ENCODE data around the gene RFX4.
"Not testable (repeated sequence)": the region's sequence is repeated elsewhere in the genome, so short reads cannot be mapped to it uniquely, and the experiment has no call there.

Gene RFX4

GRCh38 chr12:106680280-106680679, 97.5 kb downstream of the RFX4 start:
- no peaks in the 10 kb centered on the region for H3K27me3 ChIP-seq (ENCODE audit: control insufficient read depth, insufficient read depth, low read length)
- no peaks in the 10 kb centered on the region for H3K36me3 ChIP-seq (ENCODE audit: insufficient read depth, low read length)
- H3K9me3 ChIP-seq (replicated peaks; ENCODE audit: low read length), result no peaks in the 10 kb centered on the region
- no peak overlapping the region for H3K9ac ChIP-seq (ENCODE audit: low read depth, low read length)
- no peak overlapping the region for H3K4me2 ChIP-seq (ENCODE audit: low read length)
- no peak overlapping the region for H3K4me3 ChIP-seq (ENCODE audit: low read length)
- H3K4me1 ChIP-seq (ENCODE audit: control insufficient read depth, insufficient read depth, low read length), result no peaks in the 10 kb centered on the region

- H3K4me1 ChIP-seq (ENCODE audit: control insufficient read depth, insufficient read depth, low read length), result no peaks in the 10 kb centered on the region
- H3K9me3 ChIP-seq (replicated peaks; ENCODE audit: low read length), result no peaks in the 10 kb centered on the region
- no peak overlapping the region for H3K4me3 ChIP-seq (ENCODE audit: low read length)
Measured at GRCh38 chr12:106681210-106681609, 98.4 kb downstream of the RFX4 start.

GRCh38 chr12:106682594-106683234, 99.9 kb downstream of the RFX4 start:
- H3K4me3 ChIP-seq (ENCODE audit: low read length), result no peak overlapping the region
- H3K4me2 ChIP-seq (ENCODE audit: low read length), result no peak overlapping the region
- H3K9me3 ChIP-seq (replicated peaks; ENCODE audit: low read length), result no peaks in the 10 kb centered on the region
- no peaks in the 10 kb centered on the region for H3K4me1 ChIP-seq (ENCODE audit: control insufficient read depth, insufficient read depth, low read length)
- H3K9ac ChIP-seq (ENCODE audit: low read depth, low read length), result no peak overlapping the region
- H3K27me3 ChIP-seq (ENCODE audit: control insufficient read depth, insufficient read depth, low read length), result no peaks in the 10 kb centered on the region
- no peaks in the 10 kb centered on the region for H3K36me3 ChIP-seq (ENCODE audit: insufficient read depth, low read length)

More at GRCh38 chr12:106681210-106681609, 98.4 kb downstream of the RFX4 start:
- Histone ChIP-seq H3K4me2 (ENCODE audit: low read length) (no peak overlapping the region), H3K9ac (ENCODE audit: low read depth, low read length) (no peak overlapping the region), H3K27me3 (ENCODE audit: control insufficient read depth, insufficient read depth, low read length) (no peaks in the 10 kb centered on the region), H3K36me3 (ENCODE audit: insufficient read depth, low read length) (no peaks in the 10 kb centered on the region)

GRCh38 chr12:106684497-106684896, 101.7 kb downstream of the RFX4 start:
- H3K4me3 ChIP-seq (ENCODE audit: low read length), result no peak overlapping the region
- no peaks in the 10 kb centered on the region for H3K27me3 ChIP-seq (ENCODE audit: control insufficient read depth, insufficient read depth, low read length)
- no peaks in the 10 kb centered on the region for H3K9me3 ChIP-seq (replicated peaks; ENCODE audit: low read length)
- H3K9ac ChIP-seq (ENCODE audit: low read depth, low read length), result no peak overlapping the region
- H3K4me2 ChIP-seq (ENCODE audit: low read length), result no peak overlapping the region
- no peaks in the 10 kb centered on the region for H3K4me1 ChIP-seq (ENCODE audit: control insufficient read depth, insufficient read depth, low read length)
- no peaks in the 10 kb centered on the region for H3K36me3 ChIP-seq (ENCODE audit: insufficient read depth, low read length)

GRCh38 chr12:106685381-106685780, 102.6 kb downstream of the RFX4 start:
- H3K9ac ChIP-seq (ENCODE audit: low read depth, low read length), result no peak overlapping the region
- H3K4me2 ChIP-seq (ENCODE audit: low read length), result no peak overlapping the region
- no peaks in the 10 kb centered on the region for H3K4me1 ChIP-seq (ENCODE audit: control insufficient read depth, insufficient read depth, low read length)
- H3K36me3 ChIP-seq (ENCODE audit: insufficient read depth, low read length), result no peaks in the 10 kb centered on the region
- no peaks in the 10 kb centered on the region for H3K9me3 ChIP-seq (replicated peaks; ENCODE audit: low read length)
- H3K27me3 ChIP-seq (ENCODE audit: control insufficient read depth, insufficient read depth, low read length), result no peaks in the 10 kb centered on the region
- H3K4me3 ChIP-seq (ENCODE audit: low read length), result no peak overlapping the region

GRCh38 chr12:106687672-106688071, 104.9 kb downstream of the RFX4 start:
- no peaks in the 10 kb centered on the region for H3K36me3 ChIP-seq (ENCODE audit: insufficient read depth, low read length)

GRCh38 chr12:106690569-106691305, 107.9 kb downstream of the RFX4 start:
- H3K4me2 ChIP-seq (ENCODE audit: low read length), result no peak overlapping the region

More at GRCh38 chr12:106687672-106688071, 104.9 kb downstream of the RFX4 start:
- Histone ChIP-seq H3K4me3 (ENCODE audit: low read length) (no peak overlapping the region), H3K9ac (ENCODE audit: low read depth, low read length) (no peak overlapping the region), H3K4me2 (ENCODE audit: low read length) (no peak overlapping the region), H3K9me3 (replicated peaks; ENCODE audit: low read length) (no peaks in the 10 kb centered on the region), H3K4me1 (ENCODE audit: control insufficient read depth, insufficient read depth, low read length) (no peaks in the 10 kb centered on the region), H3K27me3 (ENCODE audit: control insufficient read depth, insufficient read depth, low read length) (no peaks in the 10 kb centered on the region)

GRCh38 chr12:106692033-106692432, 109.2 kb downstream of the RFX4 start:
- not testable (repeated sequence) for H3K27me3 ChIP-seq (ENCODE audit: control insufficient read depth, insufficient read depth, low read length); H3K4me1 ChIP-seq (ENCODE audit: control insufficient read depth, insufficient read depth, low read length); H3K4me2 ChIP-seq (ENCODE audit: low read length); H3K36me3 ChIP-seq (ENCODE audit: insufficient read depth, low read length); H3K9me3 ChIP-seq (replicated peaks; ENCODE audit: low read length); H3K9ac ChIP-seq (ENCODE audit: low read depth, low read length); H3K4me3 ChIP-seq (ENCODE audit: low read length)

More at GRCh38 chr12:106690569-106691305, 107.9 kb downstream of the RFX4 start:
- no peaks in the 10 kb centered on the region for H3K27me3 ChIP-seq (ENCODE audit: control insufficient read depth, insufficient read depth, low read length)
- no peak overlapping the region for H3K9ac ChIP-seq (ENCODE audit: low read depth, low read length)
- H3K9me3 ChIP-seq (replicated peaks; ENCODE audit: low read length), result no peaks in the 10 kb centered on the region
- no peaks in the 10 kb centered on the region for H3K36me3 ChIP-seq (ENCODE audit: insufficient read depth, low read length)
- H3K4me3 ChIP-seq (ENCODE audit: low read length), result no peak overlapping the region
- no peaks in the 10 kb centered on the region for H3K4me1 ChIP-seq (ENCODE audit: control insufficient read depth, insufficient read depth, low read length)

- H3K4me3 ChIP-seq (ENCODE audit: low read length), result no peak overlapping the region
- no peaks in the 10 kb centered on the region for H3K4me1 ChIP-seq (ENCODE audit: control insufficient read depth, insufficient read depth, low read length)
- no peaks in the 10 kb centered on the region for H3K27me3 ChIP-seq (ENCODE audit: control insufficient read depth, insufficient read depth, low read length)
- H3K4me2 ChIP-seq (ENCODE audit: low read length), result no peak overlapping the region
- H3K9ac ChIP-seq (ENCODE audit: low read depth, low read length), result no peak overlapping the region
- no peaks in the 10 kb centered on the region for H3K9me3 ChIP-seq (replicated peaks; ENCODE audit: low read length)
- H3K36me3 ChIP-seq (ENCODE audit: insufficient read depth, low read length), result no peaks in the 10 kb centered on the region
Measured at GRCh38 chr12:106692896-106693820, 110.4 kb downstream of the RFX4 start.

GRCh38 chr12:106696071-106696470, 113.3 kb downstream of the RFX4 start:
- H3K9me3 ChIP-seq (replicated peaks; ENCODE audit: low read length), result no peaks in the 10 kb centered on the region
- no peak overlapping the region for H3K4me3 ChIP-seq (ENCODE audit: low read length)
- no peaks in the 10 kb centered on the region for H3K4me1 ChIP-seq (ENCODE audit: control insufficient read depth, insufficient read depth, low read length)
- H3K4me2 ChIP-seq (ENCODE audit: low read length), result no peak overlapping the region
- H3K9ac ChIP-seq (ENCODE audit: low read depth, low read length), result no peak overlapping the region
- H3K27me3 ChIP-seq (ENCODE audit: control insufficient read depth, insufficient read depth, low read length), result no peaks in the 10 kb centered on the region
- H3K36me3 ChIP-seq (ENCODE audit: insufficient read depth, low read length), result no peaks in the 10 kb centered on the region

GRCh38 chr12:106696681-106697417, 114.0 kb downstream of the RFX4 start:
- H3K4me1 ChIP-seq (ENCODE audit: control insufficient read depth, insufficient read depth, low read length), result no peaks in the 10 kb centered on the region
- H3K27me3 ChIP-seq (ENCODE audit: control insufficient read depth, insufficient read depth, low read length), result no peaks in the 10 kb centered on the region
- H3K9me3 ChIP-seq (replicated peaks; ENCODE audit: low read length), result no peaks in the 10 kb centered on the region
- no peaks in the 10 kb centered on the region for H3K36me3 ChIP-seq (ENCODE audit: insufficient read depth, low read length)
- no peak overlapping the region for H3K9ac ChIP-seq (ENCODE audit: low read depth, low read length)
- no peak overlapping the region for H3K4me2 ChIP-seq (ENCODE audit: low read length)
- no peak overlapping the region for H3K4me3 ChIP-seq (ENCODE audit: low read length)

Measured in skeletal muscle satellite cell (primary cell).